Fibroblast of villous mesenchyme (primary cell): ENCODE results near the gene DNAJC17. TPM values are rescaled to one million over a fixed set of nuclear protein-coding genes. Genes with fewer than 3 reads are reported as not detected.

Source experiments
- DNase-seq: peaks from one replicate; pipeline ENCODE4 v3.0.0-alpha.2; 2010; ENCODE audit warnings: low read depth
- H3K4me3 ChIP-seq: 2 replicates; pipeline ENCODE4 v1.5.1; 2011; ENCODE audit warnings: low read depth, mild to moderate bottlenecking, low read length
- CTCF ChIP-seq: IDR thresholded peaks from 2 replicates; pipeline ENCODE4 v1.5.1; 2012; ENCODE audit warnings: low read depth, mild to moderate bottlenecking, low read length; ENCODE audit not compliant: insufficient read depth
- total RNA-seq: library from RNA; depleted of rRNA; stranded (reverse); fragments of >200 nt; gene quantifications from 2 replicates; pipeline ENCODE4 v1.2.3, GENCODE V29; 2012

DNAJC17 gene
- total RNA-seq, 1 donor, result 30.7 TPM

GRCh38 chr15:40821195-40821594, 13.9 kb upstream of the DNAJC17 start:
- H3K4me3 ChIP-seq, result no peak overlapping the region
- TF ChIP-seq CTCF, result no peak
- DNase-seq, result no peak

GRCh38 chr15:40819048-40819447, 11.8 kb upstream of the DNAJC17 start:
- no peak overlapping the region for H3K4me3 ChIP-seq
- TF ChIP-seq CTCF, result no peak
- no peak for DNase-seq

GRCh38 chr15:40815042-40815698, 7.9 kb upstream of the DNAJC17 start:
- no peak overlapping the region for H3K4me3 ChIP-seq
- no peak for TF ChIP-seq CTCF

GRCh38 chr15:40812721-40813425, 5.6 kb upstream of the DNAJC17 start:
- no peak overlapping the region for H3K4me3 ChIP-seq
- DNase-seq, result no peak
- TF ChIP-seq CTCF, result no peak

More at GRCh38 chr15:40815042-40815698, 7.9 kb upstream of the DNAJC17 start:
- DNase-seq, result no peak

GRCh38 chr15:40808861-40809450, 1.7 kb upstream of the DNAJC17 start:
- no peak for TF ChIP-seq CTCF
- no peak overlapping the region for H3K4me3 ChIP-seq
- no peak for DNase-seq

- TF ChIP-seq CTCF, result no peak
- no peak for DNase-seq
- peak overlapping the region; percentile 99 for H3K4me3 ChIP-seq
Observed at GRCh38 chr15:40807888-40808461, 702 bp upstream of the DNAJC17 start.
